Spleen (tissue), 7 donors: ENCODE measurements around the gene C10orf71.

ENCODE experiments used
- CTCF ChIP-seq, 11 experiments: fragments of 200-600 bp in 7 of 11; fragments of 450-650 bp in 4 of 11; sonication (generic) in 4 of 11; IDR thresholded peaks in 8 of 11; conservative IDR thresholded peaks in 3 of 11; 1 replicate in 7 of 11; 2 replicates in 4 of 11; pipeline versions ENCODE4 v1.4.0 to v1.8.0; 2016 to 2021; ENCODE audit warnings: antibody characterized with exemption in 11 of 11, inconsistent platforms in 4 of 11, mild to moderate bottlenecking in 1 of 11
- POLR2AphosphoS5 ChIP-seq, 3 donors: sonication (generic); formaldehyde crosslinking; IDR thresholded peaks; one replicate each; pipeline ENCODE4 v1.5.1; 2017; ENCODE audit warnings: antibody characterized with exemption in 3 of 3
- donor health status: DM: no; HTN: no; CAD: no; lungs with moderate emphysema.
- donor health status: DM: no; HTN: no; CAD: no.
- donor health status: DM: no; HTN: no; CAD: no.

DNA sequence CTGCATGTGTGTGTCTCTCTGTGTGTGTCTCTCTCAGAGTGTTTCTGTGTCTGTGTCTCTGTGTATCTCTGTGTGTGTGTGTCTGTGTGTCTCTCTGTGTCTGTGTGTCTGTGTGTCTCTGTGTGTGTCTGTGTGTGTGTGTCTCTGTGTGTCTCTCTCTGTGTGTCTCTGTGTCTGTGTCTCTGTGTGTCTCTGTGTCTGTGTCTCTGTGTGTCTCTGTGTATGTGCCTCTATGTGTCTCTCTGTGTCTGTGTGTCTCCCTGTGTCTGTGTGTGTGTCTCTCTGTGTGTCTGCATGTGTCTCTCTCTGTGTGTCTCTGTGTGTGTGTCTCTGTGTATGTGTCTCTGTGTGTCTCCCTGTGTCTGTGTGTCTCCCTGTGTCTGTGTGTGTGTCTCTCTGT, 44.8 kb upstream of the C10orf71 start:
- TF ChIP-seq POLR2AphosphoS5 (IDR thresholded peaks at IDR 0.05): no peak
- TF ChIP-seq CTCF (IDR thresholded peaks at IDR 0.05 in 8 of 11, conservative IDR thresholded peaks at IDR 0.05 in 3 of 11): no peak
